ENCODE data around the gene KRTAP10-3.

- TF ChIP-seq POLR2A (IDR thresholded peaks at IDR 0.05) (no peak), CTCF (IDR thresholded peaks at IDR 0.05) (no peak)
These were observed 20.4 kb downstream of the KRTAP10-3 start for GRCh38 chr21:44537930-44538911.

Measured in body of pancreas (tissue), 4 donors.